RWPE2 (cell line): Measurements from ENCODE around the gene KLF16.
A peak's percentile ranks its signal among the peaks of the same experiment; 100 is the strongest.
"Not testable (repeated sequence)": the region's sequence is repeated elsewhere in the genome, so short reads cannot be mapped to it uniquely, and the experiment has no call there.

Source experiments
- ATAC-seq: fragments of 200-7000 bp; cut with Tn5 transposase; 3 replicates; pipeline ENCODE4 v1.9.1; 2021; ENCODE audit warnings: low read depth
- DNase-seq: peaks from one replicate; pipeline ENCODE4 v3.0.0-alpha.2; 2020; ENCODE audit warnings: low spot score
- H3K27ac ChIP-seq: fragments of 450-650 bp; 2 replicates; pipeline ENCODE4 v1.5.1; 2017; ENCODE audit warnings: mild to moderate bottlenecking; ENCODE audit not compliant: poor library complexity, severe bottlenecking
- H3K27me3 ChIP-seq: fragments of 250-450 bp; sonication (Bioruptor Pico); 2 replicates; pipeline ENCODE4 v1.5.1; 2021; ENCODE audit warnings: mild to moderate bottlenecking, moderate library complexity; ENCODE audit not compliant: insufficient read depth, poor library complexity, severe bottlenecking
- H3K36me3 ChIP-seq: fragments of 250-450 bp; sonication (Bioruptor Pico); 2 replicates; pipeline ENCODE4 v1.5.1; 2020; ENCODE audit warnings: low read depth, mild to moderate bottlenecking, moderate library complexity
- H3K4me1 ChIP-seq: fragments of 250-450 bp; sonication (Bioruptor Pico); 2 replicates; pipeline ENCODE4 v1.5.1; 2021; ENCODE audit warnings: mild to moderate bottlenecking, moderate library complexity; ENCODE audit not compliant: insufficient read depth, poor library complexity, severe bottlenecking
- H3K4me3 ChIP-seq: fragments of 250-450 bp; sonication (Bioruptor Pico); 2 replicates; pipeline ENCODE4 v1.5.1; 2021; ENCODE audit warnings: mild to moderate bottlenecking, moderate library complexity; ENCODE audit not compliant: severe bottlenecking
- H3K9me3 ChIP-seq: fragments of 250-450 bp; sonication (Bioruptor Pico); 2 replicates; pipeline ENCODE4 v1.5.1; 2021; ENCODE audit warnings: mild to moderate bottlenecking, moderate library complexity; ENCODE audit not compliant: severe bottlenecking
- TF ChIP-seq, protein P1 (sequence below): fragments of 450-650 bp; IDR thresholded peaks from one replicate; pipeline ENCODE4 v1.5.1; 2017; ENCODE audit warnings: mild to moderate bottlenecking, moderate library complexity; ENCODE audit not compliant: poor library complexity, severe bottlenecking

The KLF16 gene

DNA sequence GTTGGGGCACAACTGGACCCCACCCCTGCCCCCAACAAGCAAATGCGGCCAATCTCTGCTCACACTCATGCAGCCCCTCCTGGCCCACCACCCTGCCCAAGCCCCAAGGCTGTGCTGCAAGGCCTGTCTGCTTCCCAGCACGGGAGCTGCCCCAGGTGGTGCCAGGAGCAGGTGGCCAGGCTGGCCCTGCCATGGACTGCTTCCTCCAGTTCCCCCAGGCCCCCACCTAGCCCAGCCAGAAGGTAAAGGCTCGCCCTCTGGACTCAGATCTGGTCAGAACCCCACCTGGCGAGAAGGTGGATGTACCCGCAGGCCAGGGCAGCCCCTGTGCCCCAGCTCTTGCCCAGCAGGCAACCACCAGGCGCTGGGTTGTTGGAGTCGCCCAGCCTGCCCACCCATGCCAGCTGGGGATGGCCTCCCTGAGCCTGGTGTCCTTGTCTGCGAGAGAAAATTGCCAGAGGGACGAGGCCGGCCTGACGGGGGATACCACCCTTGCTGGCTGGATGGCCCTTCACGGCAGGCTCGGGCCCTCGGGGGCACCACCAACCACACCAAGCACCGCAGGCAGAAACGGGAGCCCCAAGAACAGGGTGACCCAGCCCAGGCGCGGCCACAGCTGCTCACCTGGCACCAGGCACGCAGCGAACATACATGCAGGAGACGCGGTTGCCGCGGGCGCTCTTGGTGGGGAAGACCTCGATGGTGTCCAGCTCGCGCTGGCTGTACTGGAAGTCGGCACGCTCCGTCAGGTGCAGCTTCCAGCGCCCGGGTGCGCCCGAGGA, 17.4 kb upstream of the KLF16 start:
- H3K27me3 ChIP-seq = no peaks in the 10 kb centered on the region
- TF ChIP-seq, protein P1, sequence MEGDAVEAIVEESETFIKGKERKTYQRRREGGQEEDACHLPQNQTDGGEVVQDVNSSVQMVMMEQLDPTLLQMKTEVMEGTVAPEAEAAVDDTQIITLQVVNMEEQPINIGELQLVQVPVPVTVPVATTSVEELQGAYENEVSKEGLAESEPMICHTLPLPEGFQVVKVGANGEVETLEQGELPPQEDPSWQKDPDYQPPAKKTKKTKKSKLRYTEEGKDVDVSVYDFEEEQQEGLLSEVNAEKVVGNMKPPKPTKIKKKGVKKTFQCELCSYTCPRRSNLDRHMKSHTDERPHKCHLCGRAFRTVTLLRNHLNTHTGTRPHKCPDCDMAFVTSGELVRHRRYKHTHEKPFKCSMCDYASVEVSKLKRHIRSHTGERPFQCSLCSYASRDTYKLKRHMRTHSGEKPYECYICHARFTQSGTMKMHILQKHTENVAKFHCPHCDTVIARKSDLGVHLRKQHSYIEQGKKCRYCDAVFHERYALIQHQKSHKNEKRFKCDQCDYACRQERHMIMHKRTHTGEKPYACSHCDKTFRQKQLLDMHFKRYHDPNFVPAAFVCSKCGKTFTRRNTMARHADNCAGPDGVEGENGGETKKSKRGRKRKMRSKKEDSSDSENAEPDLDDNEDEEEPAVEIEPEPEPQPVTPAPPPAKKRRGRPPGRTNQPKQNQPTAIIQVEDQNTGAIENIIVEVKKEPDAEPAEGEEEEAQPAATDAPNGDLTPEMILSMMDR = no peak
- H3K9me3 ChIP-seq = no peaks in the 10 kb centered on the region
- no peak overlapping the region for H3K4me3 ChIP-seq
- H3K27ac ChIP-seq = no peak overlapping the region
- H3K4me1 ChIP-seq = no peaks in the 10 kb centered on the region
- ATAC-seq (no peak), DNase-seq (no peak)
- H3K36me3 ChIP-seq = peaks cover 3% of the 10 kb centered on the region; the same call in 1 of the 2 replicates

GRCh38 chr19:1879982-1880381, 16.6 kb upstream of the KLF16 start:
- H3K27ac ChIP-seq, H3K4me1 ChIP-seq, ATAC-seq, H3K9me3 ChIP-seq, H3K36me3 ChIP-seq, H3K27me3 ChIP-seq, DNase-seq, H3K4me3 ChIP-seq: not testable (repeated sequence)

DNA sequence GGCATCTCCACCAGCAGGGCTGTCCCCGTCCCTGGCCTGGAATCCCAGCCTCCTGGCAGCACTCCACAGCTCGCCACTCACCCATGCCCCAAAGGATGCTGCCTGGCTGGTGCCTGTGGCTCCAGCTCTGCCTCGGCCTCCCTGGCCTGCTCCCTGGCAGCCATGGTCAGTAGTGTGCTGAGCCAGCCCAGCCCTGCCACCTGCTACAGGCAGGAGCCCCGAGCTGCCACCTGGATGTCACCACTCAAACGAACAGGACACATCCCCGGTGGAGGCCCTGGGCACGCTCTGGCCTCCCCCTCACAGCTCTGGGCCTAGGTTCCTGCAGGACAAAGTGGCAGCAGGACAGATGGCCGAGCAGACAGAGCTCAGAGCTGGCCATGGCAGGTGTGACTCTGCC, 15.2 kb upstream of the KLF16 start:
- not testable (repeated sequence) for H3K36me3 ChIP-seq, H3K27ac ChIP-seq, H3K27me3 ChIP-seq, H3K9me3 ChIP-seq, ATAC-seq, H3K4me1 ChIP-seq, DNase-seq, H3K4me3 ChIP-seq

DNA sequence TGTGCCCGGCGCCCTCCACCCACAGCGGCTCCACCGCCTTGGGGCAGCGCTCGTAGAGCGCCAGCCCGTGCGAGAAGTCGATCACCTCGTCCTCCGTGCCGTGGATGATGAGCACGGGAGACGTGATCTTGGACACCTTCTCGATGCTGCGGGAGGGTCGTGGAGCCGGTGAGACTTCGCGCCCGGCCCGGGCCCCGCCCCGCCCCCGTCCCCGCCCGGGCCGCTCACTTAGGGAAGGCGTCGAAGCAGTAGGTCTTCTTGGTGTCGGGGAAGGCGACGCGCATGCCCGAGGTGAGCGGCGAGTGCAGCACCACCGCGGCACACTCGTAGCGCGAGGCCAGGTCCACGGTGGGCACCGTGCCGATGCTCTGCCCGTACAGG, 13.9 kb upstream of the KLF16 start:
- not testable (repeated sequence) for H3K36me3 ChIP-seq, ATAC-seq, DNase-seq, H3K4me3 ChIP-seq, H3K27ac ChIP-seq, H3K9me3 ChIP-seq, H3K27me3 ChIP-seq
- peaks cover 14% of the 10 kb centered on the region for H3K4me1 ChIP-seq

GRCh38 chr19:1876496-1877279, 13.3 kb upstream of the KLF16 start:
- ATAC-seq, DNase-seq, H3K27me3 ChIP-seq, H3K36me3 ChIP-seq, H3K9me3 ChIP-seq: not testable (repeated sequence)
- H3K27ac ChIP-seq = peak overlapping the region; percentile 69
- peaks cover 14% of the 10 kb centered on the region for H3K4me1 ChIP-seq
- H3K4me3 ChIP-seq = peak overlapping the region; percentile 71

DNA sequence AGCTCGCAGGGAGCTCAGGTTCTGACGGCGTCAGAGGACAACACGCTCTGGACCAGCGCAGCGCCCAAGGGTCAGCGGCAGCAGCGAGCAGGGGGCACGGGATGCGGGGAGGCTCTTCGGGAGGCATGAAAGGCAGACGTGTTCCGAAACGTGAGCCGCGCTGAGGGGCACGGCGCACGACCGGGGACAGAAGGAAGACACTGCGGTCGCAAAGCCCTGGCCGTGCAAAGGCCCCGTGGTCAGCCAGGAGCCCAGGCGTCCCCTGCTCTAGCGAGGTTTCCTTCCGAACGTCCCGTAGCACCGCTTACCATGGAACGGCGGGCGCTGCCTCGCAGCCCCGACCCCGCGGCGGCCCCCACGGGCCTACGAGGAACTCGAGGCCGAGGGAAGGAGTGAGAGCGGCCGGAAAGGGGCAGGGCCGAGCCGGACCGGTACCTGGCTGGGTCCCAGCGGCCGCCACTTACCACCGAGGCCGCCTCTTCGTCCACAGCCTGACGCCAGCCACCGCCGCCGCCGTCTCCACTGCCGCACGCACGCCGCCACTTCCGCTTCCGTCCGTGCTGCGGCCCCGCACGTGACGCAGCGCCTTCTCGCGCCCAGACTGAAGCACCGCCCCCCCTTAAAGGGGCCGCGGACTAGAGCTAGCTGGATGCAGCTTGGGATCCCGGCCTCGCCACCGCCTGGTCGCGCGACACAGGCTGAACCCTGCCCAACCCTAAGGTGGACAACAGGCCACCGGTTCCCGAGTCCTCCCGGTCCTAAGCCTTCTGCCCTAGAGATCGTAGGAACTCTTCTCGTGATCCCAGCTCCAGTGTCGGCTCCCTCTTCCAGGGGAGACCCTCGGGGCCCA, 12.5 kb upstream of the KLF16 start:
- Histone ChIP-seq H3K4me1 (peaks cover 14% of the 10 kb centered on the region), H3K36me3 (peaks cover 3% of the 10 kb centered on the region; the same call in 1 of the 2 replicates), H3K4me3 (peak overlapping the region; percentile 71), H3K27ac (peak overlapping the region; percentile 69), H3K27me3 (no peaks in the 10 kb centered on the region), H3K9me3 (no peaks in the 10 kb centered on the region)
- TF ChIP-seq, protein P1 = no peak
- ATAC-seq (peak; percentile 87), DNase-seq (peak; percentile 81)

DNA sequence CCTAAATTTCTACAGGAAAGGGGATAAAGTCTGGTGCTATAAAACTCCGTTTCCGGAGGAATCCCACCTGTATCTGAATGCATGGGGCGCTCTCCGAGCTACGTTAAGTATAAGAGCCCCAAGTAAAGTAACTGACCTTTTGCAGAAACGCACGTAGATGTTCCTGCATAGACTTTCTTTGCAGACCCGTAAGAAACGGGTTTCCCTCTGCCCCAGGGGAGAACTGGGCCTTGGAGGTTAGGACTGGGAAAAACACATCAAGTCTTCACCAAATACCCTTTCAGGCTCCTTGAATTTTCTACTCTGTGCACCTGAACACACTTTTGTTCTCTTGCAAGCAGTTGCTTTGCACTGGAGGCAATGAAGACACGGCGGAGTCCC, 11.9 kb upstream of the KLF16 start:
- H3K4me1 ChIP-seq = peaks cover 14% of the 10 kb centered on the region
- not testable (repeated sequence) for H3K36me3 ChIP-seq, DNase-seq, H3K9me3 ChIP-seq, H3K27me3 ChIP-seq
- ATAC-seq = peak; percentile 15; the same call in 2 of the 3 replicates
- peak overlapping the region; percentile 69 for H3K27ac ChIP-seq
- H3K4me3 ChIP-seq = peak overlapping the region; percentile 71
